ENCODE data around the gene B3GNT9.

DNA sequence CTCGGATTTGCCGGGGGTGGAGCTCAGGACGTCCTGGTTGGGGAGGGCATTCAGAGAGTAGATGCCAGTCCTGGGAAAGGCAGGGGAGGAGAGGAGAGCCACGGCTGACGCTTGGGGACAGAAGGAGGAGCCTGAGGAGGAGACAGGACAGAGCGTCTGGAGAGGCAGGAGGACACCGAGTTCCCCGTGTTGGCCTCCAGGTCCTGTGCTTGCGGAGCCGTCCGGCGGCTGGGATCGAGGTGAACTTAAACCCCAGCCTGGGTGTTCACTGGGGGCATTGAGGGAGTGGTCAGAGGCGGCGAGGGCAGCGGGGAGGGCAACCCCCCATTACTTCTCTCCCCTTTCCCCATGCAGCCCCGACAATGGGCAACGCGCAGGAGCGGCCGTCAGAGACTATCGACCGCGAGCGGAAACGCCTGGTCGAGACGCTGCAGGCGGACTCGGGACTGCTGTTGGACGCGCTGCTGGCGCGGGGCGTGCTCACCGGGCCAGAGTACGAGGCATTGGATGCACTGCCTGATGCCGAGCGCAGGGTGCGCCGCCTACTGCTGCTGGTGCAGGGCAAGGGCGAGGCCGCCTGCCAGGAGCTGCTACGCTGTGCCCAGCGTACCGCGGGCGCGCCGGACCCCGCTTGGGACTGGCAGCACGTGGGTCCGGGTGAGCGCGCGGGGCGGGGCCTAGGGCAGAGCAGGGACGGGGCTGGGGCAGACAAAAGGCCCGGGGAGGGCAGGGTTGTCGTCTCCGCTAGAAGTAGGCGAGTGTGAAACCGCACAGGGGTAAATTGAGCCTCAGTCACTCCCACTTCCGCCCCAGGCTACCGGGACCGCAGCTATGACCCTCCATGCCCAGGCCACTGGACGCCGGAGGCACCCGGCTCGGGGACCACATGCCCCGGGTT lies 23.3 kb upstream of the B3GNT9 start:
- TF ChIP-seq GATA3 (IDR thresholded peaks at IDR 0.05; ENCODE audit: low read depth, low read length) (no peak), GATA2 (IDR thresholded peaks at IDR 0.05; ENCODE audit: low read depth, low read length) (no peak)

Data from SH-SY5Y (cell line).